Tongue (tissue), 2 donors: Measurements from ENCODE around the gene CNGA3. TPM values are rescaled to one million over a fixed set of nuclear protein-coding genes. Genes with fewer than 3 reads are reported as not detected.

Source experiments
- DNase-seq: peaks from one replicate; pipeline ENCODE4 v3.0.0-alpha.2; 2015
- total RNA-seq: library from RNA; depleted of rRNA; stranded (reverse); fragments of >200 nt; gene quantifications from one replicate; pipeline ENCODE4 v1.2.3, GENCODE V29; 2014

Gene CNGA3
- total RNA-seq, 1 donor from 2014 or later = 0.51 TPM

GRCh38 chr2:98378196-98378595 is 31.9 kb downstream of the CNGA3 start:
- peak; percentile 5 for DNase-seq

GRCh38 chr2:98378901-98379300 is 32.6 kb downstream of the CNGA3 start:
- DNase-seq = peak; percentile 93

GRCh38 chr2:98379311-98380202 is 33.3 kb downstream of the CNGA3 start:
- DNase-seq = peak; percentile 13

- DNase-seq = no peak
Observed at GRCh38 chr2:98380203-98380535, 33.9 kb downstream of the CNGA3 start.

- no peak for DNase-seq
Observed at GRCh38 chr2:98381494-98381893, 35.2 kb downstream of the CNGA3 start.

- no peak for DNase-seq
Observed at GRCh38 chr2:98382086-98382485, 35.8 kb downstream of the CNGA3 start.

GRCh38 chr2:98382739-98383138 is 36.5 kb downstream of the CNGA3 start:
- no peak for DNase-seq

- no peak for DNase-seq
Observed at GRCh38 chr2:98383166-98383565, 36.9 kb downstream of the CNGA3 start.

GRCh38 chr2:98385050-98385699 is 38.9 kb downstream of the CNGA3 start:
- DNase-seq = peak; percentile 90

- no peak for DNase-seq
Observed at GRCh38 chr2:98387478-98387877, 41.2 kb downstream of the CNGA3 start.

GRCh38 chr2:98388081-98388480 is 41.8 kb downstream of the CNGA3 start:
- no peak for DNase-seq

- no peak for DNase-seq
Observed at GRCh38 chr2:98388601-98389250, 42.5 kb downstream of the CNGA3 start.

- DNase-seq = no peak
Observed at GRCh38 chr2:98389251-98389605, 43.0 kb downstream of the CNGA3 start.

GRCh38 chr2:98390571-98391476 is 44.6 kb downstream of the CNGA3 start:
- DNase-seq = no peak

GRCh38 chr2:98391581-98392270 is 45.5 kb downstream of the CNGA3 start:
- DNase-seq = no peak

GRCh38 chr2:98393354-98393753 is 47.1 kb downstream of the CNGA3 start:
- no peak for DNase-seq

- no peak for DNase-seq
Observed at GRCh38 chr2:98394595-98395153, 48.4 kb downstream of the CNGA3 start.

- no peak for DNase-seq
Observed at GRCh38 chr2:98395977-98396376, 49.7 kb downstream of the CNGA3 start.

- no peak for DNase-seq
Observed at GRCh38 chr2:98396745-98397355, 50.6 kb downstream of the CNGA3 start.

GRCh38 chr2:98399140-98399539 is 52.9 kb downstream of the CNGA3 start:
- no peak for DNase-seq

- DNase-seq = no peak
Observed at GRCh38 chr2:98403878-98404277, 57.6 kb downstream of the CNGA3 start.
